LoVo (cell line): ENCODE data around the gene BOC.

Experiments
- DNase-seq: peaks from one replicate; pipeline ENCODE4 v3.0.0-alpha.2; 2016; ENCODE audit warnings: low spot score

The BOC gene

DNA sequence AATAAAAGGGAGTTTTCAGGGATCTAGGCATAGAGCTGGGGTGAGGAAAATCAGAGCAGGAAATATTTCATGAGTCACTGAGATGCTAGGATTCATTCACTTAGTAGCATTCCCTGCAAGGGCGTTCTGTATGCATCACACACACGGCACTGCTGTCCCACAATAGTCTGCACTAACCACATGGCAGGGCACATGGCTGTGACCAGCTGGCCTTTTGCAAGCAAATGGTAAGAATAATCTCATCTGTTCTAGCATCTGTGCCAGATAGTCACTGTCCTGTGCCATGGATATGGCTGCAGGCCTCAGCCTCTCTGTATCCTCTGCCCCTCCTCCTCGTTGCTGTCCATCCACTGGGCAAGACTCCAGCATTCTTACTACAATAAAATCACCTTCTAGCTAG, 37.8 kb downstream of the BOC start:
- no peak for DNase-seq

DNA sequence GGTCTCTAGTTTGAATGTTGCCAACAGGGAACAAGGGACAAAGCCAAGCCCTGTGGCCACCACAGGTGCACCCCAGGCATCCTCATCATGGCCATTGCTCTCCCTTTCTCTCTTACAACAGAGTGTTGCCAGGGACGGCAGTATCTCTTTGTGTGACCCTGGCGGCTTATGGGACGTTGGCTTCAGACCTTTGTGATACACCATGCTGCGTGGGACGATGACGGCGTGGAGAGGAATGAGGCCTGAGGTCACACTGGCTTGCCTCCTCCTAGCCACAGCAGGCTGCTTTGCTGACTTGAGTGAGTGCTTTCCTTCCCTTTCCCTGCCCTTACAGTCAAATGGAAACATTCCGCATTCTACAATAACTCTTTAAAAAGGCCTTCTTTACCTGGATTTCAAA, 38.2 kb downstream of the BOC start:
- no peak for DNase-seq

DNA sequence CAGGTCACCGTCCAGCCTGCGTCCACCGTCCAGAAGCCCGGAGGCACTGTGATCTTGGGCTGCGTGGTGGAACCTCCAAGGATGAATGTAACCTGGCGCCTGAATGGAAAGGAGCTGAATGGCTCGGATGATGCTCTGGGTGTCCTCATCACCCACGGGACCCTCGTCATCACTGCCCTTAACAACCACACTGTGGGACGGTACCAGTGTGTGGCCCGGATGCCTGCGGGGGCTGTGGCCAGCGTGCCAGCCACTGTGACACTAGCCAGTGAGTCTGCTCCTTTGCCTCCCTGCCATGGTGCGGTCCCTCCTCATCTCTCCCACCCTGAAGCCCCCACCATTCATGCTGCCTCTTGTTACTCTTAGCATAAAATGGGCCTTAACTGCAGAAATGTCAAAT, 39.2 kb downstream of the BOC start:
- no peak for DNase-seq

DNA sequence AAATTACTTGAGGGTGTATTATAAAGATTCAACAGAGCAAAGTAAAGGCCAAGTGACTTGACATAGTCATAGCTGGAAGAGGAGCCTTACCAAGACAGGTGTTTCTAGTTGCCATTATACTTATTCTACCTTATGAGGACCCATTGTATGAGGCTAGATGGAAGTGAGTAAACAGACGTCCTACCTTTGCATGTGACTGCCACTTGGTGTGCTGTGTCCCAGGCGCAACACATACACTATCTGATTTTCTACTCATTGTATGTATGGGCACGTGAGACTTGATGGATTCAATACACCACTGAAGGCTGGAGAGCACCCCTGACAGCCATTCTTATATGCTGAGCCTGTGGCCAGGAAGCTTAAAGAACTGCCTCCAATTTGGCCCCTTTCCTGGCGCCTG, 40.5 kb downstream of the BOC start:
- no peak for DNase-seq

DNA sequence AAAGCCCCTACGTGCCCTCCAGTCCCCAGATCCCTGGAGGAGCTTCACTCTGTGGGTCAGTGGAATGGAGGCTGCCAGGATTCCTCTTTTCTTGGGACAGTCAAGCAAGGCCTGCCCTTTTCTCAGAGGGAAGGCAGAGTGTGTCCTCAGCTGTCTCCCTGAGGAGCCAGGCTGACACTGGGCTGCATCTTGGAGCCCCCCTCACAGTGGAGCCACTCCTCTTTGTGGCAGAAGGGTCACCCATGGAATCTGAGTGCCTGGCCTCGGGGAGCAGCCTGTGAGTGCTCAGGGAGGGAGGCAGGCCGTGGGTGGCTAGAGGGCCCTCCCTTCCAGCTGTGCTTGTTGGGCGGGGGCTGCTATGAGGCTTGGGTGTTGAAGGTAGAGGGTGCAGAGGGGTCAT, 41.2 kb downstream of the BOC start:
- DNase-seq = no peak

DNA sequence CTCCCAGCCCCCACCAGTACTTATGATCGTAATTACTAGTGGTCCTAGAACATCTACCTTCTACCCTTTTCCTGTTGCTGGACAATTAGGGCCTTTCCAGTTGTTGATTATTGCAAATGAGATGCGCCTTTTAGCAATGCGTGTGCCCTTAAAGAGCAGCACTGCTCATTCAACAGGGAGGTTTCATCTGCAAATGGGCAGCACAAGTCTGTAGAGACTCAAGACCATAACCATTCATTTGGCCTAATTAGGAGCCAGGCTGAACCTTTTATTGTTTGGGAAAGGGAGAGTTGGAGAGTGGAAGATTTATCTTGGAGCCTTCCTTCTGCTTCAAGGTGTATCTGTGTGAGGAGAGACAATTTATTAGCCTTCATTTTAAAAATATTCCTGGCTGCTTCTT, 42.3 kb downstream of the BOC start:
- no peak for DNase-seq

DNA sequence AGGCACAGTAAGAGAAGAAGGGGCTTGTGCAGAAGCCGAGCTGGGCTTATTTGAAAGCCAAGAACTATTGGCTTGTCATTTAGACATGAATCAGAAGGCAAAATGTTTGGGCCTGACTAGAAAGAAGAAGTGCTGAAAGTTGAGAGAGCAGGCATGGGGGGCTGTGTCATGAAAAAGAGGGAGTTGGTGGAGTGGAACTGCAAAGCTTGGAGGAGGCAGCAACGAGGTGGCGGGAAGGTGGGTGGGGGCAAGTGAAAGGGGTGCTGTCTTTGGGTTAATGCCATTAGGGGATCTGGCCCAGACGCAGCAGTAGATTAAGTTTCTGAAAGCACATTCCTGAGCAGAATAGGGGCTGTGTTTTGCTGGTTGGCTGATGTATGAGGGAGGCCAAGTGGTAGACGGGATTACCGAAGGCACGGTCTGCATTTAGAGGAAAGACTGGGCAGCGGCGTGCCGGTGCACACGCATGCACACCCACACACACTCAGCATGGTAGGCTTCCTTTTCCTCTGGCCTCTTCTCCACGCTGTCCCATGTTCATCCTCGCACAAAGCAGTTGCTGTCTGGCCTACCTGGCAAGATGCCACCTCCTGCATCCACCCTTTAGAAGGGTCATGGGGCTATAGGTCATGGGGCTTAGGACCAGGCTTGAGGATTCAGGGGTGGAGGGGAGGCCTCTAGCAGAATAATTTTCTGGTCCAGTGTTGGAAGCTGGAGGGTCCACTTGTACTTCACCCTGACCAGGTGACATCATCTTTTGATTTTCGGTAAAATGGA, 43.0 kb downstream of the BOC start:
- no peak for DNase-seq

DNA sequence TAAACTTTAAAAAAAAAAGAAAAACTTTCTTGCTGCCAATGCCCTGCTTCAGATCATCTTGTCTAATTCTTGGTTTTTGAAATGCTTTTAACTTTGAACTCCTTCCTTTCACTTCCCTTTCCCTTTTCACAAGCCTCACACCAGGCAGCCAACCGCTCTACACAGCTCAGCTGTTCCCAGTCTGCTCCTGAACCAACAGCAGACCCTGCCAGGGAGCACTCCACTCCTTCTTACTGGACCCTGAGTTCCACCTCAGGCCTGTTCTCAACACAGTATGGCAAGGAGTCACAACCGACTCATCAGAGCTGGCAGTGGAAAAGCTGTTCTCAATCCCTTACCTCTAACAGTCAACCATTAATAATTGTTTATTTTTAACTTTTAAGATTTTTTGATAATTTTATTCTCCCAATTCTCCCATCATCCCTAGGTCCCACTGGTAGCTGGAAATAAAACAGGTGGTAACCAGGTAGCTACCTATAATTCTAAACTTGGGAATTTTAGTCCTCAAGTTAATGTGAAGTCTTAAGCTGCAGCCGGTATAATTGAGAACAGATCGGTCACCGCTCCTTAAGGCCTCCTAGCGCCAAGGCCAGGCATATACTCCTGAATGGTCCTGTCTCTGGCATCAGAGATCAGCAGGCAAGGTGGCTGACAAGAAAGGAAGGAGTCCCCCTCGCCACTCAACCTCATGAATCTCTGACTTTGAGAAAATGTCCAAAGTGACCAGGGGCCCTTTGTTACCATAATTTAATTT, 43.9 kb downstream of the BOC start:
- DNase-seq = no peak

DNA sequence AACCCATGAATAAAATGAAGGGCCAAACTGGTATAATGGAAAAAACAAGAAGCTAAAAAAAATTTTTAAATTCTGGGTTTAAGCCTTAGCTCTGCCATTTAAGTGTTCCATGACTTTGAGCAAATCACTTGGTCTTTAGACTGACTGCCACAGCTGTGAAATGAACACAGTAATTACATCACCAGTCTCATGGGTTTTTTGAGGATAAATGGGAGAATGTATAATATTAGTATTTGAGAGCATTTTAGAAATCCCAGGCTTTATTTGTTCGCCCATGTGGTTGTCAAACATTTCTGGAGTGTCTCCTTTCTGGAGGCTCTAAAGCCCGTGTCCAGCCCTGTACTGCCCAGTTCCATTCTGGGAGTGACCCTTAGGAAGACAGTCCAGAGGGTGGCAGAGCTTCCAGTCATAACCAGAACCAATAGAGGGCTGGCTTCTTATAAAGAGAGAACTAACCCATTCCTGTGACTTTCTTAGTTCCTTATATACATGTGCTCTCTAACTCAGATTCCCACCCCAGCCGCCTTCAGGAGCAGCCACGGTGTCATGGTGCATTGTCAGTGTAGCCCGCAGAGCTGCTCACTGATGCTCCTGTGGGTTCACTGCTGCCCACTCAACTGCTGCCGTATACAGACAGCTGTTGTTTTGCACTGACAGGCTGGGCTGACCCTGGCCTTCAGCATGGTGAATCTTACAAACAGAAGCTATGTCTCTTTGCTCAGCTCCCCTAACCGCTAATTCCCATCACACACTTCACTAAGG, 44.7 kb downstream of the BOC start:
- DNase-seq = no peak

DNA sequence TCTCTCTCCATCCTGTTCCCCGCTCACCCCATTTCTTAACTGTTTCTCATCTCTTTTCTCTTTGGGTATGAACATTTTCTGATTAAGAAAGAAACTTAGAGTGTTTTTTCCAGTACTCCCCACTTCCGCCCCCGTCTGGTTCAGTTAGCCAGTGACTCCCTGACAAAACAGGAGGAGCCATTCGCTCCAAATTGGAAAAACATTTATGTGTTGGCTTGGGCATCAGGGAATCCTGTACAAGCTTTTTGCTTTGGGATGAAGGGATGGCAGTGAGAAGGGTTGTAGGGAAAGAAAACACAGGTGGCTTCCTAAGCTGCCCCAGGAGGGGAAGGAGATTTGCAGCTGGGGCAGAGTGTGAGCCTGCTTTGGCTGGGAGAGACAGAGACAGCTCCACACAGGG, 47.0 kb downstream of the BOC start:
- no peak for DNase-seq

DNA sequence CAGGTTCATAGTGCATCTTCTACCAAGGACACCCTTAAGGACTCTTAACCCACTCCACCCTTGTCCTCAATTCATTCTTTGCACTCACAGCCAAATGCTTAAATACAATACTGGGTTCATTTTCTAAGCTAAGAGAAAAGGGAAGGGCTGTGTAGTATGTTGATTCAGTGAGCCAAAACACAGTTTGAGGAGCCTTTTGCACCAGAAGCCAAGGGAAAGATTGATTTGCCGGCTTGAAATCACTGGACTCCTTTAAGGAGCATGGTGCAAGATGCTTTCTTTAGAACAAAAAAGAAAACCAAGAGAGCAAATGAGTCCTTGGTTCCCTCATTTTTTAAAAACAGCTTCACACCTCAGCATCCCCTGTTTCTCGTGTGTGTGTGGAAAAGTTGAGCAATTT, 47.8 kb downstream of the BOC start:
- no peak for DNase-seq

DNA sequence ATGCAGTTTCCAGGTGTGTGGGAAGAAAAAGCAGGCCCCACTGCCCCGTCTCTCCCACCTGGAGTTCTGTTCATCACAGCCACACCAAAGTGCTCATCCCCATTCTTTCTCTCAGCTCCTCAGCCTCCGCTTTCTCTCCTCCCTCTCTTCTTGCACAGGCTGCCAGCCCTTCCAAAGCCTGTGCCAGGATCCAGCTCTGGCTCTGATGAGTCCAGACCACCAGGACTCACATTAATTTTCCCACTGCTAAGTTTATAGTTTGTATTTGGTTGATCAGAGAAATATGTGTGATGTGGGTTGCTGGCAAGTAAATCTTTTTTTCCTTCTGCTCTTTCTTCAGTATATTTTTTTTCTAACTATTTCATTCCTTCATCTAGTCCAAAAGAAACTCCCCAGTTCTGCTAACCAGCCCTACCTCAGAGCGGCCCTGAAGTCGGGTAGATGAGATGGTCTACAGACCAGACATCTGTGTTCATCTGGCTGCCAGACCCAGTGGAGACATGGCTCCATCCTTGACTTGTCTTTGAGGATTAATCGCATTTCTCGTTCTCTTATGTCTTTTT, 49.8 kb downstream of the BOC start:
- DNase-seq = no peak

DNA sequence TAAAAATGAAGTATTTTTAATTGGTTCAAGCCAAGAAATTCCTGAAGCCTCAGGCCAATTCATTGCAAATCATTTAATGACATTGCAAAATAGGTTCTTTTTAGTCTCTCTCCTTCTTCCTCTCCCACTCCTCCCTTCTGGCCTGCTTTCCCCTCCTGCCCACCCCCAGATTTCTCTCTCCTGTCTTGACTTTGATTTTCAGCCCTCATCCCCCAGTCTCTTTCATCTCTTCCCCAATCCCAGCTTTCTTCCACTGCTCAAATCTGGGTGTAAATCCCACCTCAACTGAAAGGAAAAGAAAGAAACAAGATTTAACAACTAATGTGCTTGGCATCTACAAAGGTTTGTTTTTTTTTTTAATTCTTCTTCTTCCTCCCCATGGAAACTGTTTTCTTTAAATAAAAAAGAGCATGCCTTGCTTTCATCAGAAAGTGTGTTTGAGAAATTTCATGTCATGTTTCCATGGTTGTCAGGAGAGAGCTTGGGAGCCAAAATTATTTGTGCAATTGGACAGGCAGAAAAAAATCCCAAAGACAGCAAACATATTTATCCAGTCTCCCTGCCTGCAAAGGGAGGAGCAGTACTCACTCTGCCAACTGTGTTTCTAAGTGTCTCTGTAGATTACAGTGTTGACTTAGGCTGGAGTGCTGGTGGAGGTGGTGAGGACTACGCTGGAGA, 50.4 kb downstream of the BOC start:
- no peak for DNase-seq

DNA sequence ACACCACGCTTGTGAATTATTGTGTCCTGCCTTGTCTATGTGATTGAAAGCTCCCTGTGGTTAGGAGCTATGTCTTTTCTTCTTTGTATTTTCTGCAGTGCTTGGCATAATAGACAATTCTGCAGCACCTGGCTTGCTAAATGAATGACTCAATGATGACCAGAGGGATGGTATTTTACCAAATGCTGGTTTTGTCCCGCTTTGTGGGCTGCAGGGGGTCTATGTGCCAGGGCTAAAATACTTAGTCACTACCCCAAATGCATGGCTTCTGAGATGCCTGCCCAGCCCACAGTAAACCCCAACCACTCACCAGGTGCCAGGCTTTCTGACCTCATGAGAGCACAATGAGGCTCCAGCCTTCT, 50.9 kb downstream of the BOC start:
- DNase-seq = no peak

DNA sequence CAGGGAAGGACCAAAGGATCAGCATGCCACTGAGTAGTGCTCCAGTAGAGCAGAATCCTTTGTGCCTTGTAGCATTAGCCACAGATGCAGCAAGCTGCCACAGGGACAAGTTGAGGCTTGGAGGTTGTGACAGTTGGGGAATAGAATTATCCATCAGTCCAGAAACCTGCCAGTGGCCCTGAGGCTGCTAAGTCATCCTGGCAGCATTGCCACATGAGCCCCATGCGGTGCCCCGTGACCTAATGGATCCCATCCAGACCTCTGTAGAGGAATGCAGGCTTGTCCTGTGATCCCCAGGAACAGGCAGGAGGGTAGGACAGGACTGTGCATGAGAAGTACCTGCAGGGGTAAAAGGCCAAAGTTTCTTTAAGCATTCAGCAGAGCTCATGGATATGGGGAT, 51.7 kb downstream of the BOC start:
- no peak for DNase-seq

DNA sequence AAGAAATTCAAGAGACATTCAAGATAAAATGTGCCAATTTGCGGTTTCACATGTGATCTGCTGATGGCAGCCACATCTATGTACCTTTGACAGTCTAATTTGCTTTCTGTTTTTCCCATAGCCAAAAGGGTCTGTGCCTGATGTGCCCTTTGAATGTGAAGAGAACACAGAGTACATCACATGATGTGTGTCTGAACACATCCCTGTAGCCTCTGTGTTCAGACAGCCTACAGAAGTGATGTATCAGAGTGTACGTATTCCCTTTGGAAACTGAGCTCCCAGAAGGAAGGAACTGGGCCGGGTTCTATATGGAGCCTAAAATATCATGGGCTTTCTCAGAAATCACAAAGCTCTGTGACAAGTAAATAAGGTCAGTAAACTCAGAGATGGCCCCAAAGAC, 52.4 kb downstream of the BOC start:
- DNase-seq = no peak

DNA sequence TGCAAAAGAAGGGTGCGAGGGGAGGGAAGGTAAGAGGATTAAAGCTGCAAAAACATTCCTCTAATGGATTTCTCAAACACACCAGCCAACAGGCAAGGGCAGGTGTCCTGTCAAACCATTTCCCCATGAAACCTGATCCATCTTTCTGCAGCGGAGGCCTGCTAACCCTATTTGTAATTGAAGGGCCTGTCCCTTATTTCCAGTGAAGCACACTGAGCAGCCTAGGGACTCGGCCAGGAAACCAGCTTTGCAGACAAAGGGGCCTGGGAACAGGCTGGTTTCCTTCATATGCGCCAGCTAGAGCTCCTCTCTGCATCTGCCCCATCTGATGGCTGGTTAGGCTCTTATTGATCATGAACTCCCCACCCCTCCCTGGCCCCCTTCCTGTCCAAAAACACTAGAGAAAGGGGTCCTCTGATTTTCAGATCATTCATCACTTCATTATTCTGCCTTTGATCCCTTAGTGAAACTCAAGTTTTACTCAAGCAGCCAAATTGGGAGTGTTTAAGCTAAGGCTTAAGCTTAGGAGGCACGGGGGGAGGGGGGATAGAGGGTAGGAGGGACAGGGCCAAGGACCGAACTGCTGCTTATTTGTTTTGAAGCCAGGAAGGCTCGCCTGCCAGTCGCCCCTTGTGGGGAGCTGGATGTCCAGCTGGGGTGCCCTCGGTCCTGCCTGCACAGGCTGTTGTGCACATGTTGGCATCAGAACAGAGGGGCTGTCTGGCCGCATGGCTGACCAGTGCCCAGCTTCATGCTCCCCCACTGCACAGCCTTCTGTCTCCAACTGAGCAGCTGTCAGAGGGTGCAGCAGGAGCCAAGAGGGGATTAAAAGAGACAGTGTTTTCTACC, 53.1 kb downstream of the BOC start:
- DNase-seq = no peak

DNA sequence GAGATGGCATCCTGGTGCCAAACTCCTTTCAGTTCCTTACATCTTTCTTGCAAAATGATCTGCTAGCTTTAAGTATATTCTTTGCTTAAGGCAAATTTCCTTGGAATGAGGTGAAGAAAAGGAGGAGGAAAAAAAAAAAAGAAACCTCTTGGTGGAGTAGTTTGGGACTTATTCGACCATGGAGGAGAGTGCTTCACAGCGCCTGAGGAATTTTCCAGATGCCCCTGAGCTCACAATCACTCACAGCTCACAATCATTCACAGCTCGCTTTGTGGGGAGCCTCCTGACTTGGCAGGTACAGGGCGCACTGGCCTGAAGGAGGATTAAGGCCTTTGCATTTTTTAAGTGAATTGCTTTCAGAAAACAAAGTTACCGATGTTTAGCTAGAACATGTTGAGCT, 53.9 kb downstream of the BOC start:
- DNase-seq = no peak

DNA sequence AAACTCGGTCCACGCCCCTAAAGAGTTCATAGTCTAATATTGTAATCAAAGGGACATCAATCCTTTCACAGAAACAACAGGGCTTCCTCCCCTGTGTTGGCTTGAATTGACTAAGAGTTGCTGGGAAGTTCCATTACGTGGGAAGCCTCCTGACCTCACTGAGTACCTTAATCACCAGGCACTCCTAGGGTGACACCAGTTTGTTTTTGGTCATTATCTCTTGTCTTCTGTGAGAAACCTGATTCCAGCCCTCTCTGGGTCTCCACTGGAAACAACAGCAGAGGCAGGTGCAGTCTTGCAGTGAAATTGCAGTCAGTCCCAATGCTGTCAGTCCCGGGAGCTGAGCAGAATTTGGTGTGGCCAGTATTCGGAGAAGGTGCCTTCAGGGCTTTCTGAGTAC, 55.4 kb downstream of the BOC start:
- no peak for DNase-seq

DNA sequence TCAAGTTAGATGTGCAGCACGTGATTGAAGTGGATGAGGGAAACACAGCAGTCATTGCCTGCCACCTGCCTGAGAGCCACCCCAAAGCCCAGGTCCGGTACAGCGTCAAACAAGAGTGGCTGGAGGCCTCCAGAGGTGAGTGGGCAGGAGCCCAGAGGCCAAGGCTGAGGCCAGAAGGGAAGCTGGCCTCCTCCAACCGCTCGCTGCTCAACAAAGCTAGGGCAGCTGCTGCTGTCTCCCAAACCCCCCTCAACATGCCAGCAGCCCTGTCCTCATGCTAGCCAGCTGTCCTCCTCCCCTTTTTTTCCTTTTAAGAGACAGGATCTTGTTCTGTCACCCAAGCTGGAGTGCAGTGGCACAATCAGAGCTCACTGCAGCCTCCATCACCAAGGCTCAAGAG, 57.0 kb downstream of the BOC start:
- no peak for DNase-seq

DNA sequence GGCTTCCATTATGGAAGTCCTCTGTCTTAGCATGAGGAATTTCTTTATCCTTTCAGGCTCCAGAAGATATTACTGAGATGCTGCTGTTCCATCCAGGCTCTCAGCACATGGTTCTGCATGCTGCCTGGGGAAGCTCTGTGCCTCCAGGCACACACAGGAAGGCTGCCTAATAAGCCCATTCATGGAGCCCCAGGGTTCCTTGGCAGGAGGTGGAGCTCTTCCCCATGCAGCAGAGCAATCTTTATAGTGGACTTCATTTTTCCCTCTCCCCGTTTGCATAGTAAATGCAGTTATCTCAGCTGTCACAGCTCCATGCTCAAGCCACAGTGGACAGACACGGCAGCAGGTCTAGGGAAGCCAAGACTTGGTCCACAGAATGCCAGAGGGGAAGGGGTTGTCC, 57.6 kb downstream of the BOC start:
- no peak for DNase-seq
